NOMO-1 treated with dmso at 0.1 percent for 144 hours (cell line): ENCODE results near the gene CSTPP1.
"Not testable (repeated sequence)": the region's sequence is repeated elsewhere in the genome, so short reads cannot be mapped to it uniquely, and the experiment has no call there.

Source experiments
- DNase-seq: peaks from one replicate; lab custom pipeline; 2025; ENCODE audit not compliant: unreplicated experiment; lab: John Stamatoyannopoulos, UW

The CSTPP1 gene

DNA sequence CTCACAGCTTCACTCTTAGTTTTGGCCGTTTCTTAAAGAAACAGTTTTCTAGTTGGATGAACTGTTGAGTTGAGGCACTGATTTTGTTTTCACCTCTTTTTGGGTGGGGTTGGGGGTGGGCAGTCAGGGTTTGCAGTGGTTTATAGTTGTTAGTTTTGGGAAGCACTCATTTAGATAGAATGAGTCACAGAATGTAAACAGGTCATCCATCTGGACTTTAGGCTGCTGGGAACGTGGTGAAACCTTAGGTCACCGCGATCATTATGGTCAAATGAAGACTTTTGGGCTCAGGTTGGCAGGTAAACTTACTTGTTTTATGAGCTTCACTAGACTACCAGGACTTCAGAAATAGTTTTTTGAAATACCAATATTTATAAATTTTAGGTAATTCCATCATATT is 48.4 kb downstream of the CSTPP1 start:
- DNase-seq, result no peak

DNA sequence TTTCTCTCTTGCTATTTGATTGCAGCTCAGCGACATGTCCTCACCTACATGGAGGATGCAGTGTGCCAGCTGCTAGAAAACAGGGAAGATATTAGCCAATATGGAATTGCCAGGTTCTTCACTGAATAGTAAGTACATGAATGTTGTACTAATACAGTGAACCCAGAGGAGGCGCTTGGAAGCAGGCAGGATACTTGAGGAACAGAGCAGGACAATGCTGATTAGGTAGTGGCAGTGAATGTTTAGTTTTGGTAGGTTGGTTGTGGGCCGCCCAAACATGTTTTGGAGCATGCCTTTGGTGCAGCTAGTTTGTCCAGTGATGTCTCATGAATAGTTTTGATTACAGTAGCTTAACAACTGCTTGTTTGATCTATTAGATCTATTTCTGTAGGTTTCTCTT is 50.6 kb downstream of the CSTPP1 start:
- DNase-seq, result no peak

DNA sequence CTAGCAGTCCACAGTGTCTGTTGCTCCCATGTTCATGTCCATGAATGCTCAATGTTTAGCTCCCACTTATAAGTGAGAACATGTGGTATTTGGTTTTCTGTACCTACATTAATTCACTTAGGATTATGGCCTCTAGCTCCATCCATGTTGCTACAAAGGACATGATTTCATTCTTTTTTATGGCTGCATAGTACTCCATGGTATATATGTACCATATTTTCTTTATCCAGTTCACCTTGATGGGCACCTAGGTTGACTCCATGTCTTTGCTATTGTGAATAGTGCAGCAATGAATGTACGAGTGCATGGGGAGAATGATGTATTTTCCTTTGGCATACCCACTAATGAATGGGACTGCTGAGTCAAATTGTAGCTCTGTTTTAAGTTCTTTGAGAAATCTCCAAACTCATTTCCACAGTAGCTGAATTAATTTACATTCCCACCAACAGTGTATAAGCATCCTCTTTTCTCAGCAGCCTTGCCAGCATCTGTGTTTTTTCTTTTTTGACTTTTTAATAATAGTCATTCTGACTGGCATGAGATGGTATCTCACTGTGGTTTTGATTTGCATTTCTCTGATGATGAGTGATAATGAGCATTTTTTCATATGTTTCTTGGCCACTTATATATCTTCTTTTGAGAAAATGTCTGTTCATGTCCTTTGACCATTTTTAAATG is 53.4 kb downstream of the CSTPP1 start:
- not testable (repeated sequence) for DNase-seq

DNA sequence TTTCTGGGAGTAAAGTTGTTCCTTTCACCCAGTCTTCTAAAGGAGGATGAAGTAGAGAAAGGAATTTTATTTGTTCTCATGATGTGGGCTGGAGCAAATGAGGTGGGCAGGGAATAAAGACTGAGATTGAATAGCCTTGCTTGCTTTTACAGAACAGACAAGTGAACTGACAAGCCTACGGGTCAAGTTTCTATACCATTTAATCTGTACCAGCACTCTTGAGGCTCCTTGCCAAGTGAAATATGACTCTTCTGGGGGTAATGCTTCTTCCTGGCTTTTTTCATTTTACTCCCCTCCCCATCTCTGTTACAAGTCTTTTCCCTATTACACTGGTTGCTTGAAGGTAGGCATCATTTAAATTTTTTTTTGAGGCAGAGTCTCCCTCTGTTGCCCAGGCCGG is 54.8 kb downstream of the CSTPP1 start:
- DNase-seq, result no peak

DNA sequence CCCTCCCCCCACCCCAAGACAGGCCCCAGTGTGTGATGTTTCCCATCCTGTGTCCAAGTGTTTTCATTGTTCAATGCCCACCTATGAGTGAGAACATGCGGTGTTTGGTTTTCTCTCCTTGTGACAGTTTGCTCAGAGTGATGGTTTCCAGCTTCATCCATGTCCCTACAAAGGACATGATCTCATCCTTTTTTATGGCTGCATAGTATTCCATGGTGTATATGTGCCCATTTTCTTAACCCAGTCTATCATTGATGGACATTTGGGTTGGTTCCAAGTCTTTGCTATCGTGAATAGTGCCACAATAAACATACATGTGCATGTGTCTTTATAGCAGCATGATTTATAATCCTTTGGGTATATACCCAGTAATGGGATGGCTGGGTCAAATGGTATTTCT is 55.8 kb downstream of the CSTPP1 start:
- DNase-seq, result not testable (repeated sequence)

DNA sequence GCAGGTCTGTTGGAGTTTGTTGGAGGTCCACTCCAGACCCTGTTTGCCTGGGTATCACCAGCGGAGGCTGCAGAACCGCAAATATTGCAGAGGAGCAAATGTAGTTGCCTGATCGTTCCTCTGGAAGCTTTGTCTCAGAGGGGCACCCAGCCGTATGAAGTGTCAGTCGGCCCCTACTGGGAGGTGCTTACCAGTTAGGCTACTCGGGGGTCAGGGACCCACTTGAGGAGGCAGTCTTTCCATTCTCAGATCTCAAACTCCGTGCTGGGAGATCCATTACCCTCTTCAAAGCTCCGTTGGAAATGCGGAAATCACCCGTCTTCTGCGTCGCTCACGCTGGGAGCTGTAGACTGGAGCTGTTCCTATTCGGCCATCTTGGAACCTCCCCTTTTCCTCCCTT is 61.2 kb downstream of the CSTPP1 start:
- DNase-seq, result not testable (repeated sequence)

DNA sequence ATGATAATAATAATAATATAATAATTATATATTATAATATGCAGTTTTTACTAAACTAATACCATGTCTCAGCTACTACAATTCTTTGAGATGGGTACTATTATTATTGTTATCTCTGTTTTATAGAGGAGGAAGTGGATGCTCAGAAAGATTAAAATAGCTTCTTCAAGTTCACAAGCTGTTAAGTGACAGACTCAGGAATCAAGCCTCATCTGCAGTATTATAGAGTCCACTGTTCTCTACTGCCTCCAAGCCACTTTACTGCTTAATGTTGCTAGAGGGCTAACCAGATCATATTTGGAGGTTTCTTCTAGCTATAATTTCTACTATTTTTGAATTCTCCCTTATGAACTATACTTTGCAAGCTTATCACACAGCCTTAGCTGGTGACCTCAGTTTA is 62.7 kb downstream of the CSTPP1 start:
- no peak for DNase-seq

DNA sequence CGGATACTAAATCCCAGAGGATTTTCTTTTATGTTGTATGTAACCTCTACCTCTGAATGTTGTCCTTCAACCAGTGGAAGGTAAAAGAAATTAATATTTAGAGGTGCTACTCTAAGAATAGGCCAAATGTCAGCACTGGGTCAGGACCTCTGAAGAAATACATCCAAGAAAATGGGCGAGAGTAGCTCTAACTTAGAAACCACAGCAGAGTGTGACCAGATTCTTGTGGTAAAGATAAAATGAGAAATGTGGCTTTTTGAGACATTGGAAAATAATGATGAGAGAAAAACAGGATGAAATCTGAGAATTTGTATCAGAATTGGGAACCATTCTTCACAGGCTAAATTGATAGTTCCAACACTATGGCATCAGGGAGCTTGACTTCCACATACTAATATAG is 63.5 kb downstream of the CSTPP1 start:
- no peak for DNase-seq

DNA sequence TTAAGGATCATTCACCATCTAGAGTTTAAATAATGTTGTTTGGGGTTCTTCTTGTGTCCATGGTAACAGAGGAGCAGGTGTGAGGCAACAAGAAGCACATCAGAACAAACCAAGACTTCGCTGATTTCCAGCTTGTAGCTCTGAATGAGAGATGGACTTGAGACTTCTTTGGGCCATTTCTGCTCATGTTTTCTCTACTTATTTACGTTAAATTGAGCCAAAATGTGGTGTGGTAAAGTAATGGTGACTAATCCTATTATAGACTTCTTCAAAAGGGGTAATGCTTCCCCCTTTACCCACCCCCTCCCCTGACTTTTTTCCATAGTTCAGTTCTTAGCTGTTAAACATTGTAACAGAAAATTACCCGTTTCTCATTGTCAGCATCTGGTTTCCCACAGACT is 65.2 kb downstream of the CSTPP1 start:
- peak; percentile 7 for DNase-seq

DNA sequence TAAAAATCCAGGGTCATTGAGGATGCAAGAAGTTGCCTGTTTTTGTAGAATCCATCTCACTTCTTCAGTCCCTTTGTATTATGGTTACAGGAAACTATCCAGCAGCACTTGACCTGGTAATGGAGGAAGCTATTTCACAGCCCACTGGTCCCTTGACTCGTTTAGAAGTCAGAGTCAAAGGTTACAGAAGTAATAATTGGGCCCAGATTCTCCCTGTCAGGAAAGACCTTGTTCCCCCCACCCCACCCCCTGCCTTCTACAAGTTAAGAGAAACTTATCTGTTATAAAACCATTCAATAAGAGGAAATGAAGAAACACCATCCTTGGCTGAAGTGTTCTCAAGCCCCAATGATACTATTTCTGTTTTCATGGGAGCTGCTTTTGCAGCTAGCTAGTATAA is 65.8 kb downstream of the CSTPP1 start:
- no peak for DNase-seq

DNA sequence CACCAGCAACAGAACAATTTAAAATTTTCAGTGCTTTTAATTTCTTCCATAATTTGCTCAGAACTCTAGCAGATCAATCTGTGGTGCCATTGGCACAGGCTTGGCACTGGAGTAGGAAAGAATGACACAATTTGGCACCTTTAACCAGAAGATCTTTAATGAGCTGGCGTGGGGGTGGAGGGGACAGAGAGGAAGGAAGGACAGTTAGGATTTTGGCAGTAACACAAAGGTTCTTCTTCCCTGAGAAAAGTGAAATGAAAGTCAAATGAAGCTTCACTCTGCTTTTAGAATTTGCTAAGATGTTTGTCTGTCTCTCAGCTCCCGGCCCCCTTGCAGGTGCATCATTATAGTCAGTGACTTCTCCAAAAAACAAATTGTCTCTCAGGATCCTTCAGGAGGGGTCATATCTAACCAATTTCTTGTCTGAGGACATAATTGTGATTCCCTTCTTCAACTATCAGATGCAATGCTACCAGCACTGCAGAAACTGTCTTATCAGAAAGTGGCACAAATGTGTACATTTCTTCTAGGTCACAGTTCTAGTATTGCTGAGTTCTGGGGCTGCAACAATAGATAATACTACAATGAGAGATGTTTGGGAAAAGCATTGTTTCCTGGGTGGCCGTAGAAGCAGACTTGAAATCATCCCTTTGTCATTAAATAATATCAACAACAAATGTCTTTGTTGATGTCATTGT is 66.8 kb downstream of the CSTPP1 start:
- DNase-seq, result peak; percentile 33

DNA sequence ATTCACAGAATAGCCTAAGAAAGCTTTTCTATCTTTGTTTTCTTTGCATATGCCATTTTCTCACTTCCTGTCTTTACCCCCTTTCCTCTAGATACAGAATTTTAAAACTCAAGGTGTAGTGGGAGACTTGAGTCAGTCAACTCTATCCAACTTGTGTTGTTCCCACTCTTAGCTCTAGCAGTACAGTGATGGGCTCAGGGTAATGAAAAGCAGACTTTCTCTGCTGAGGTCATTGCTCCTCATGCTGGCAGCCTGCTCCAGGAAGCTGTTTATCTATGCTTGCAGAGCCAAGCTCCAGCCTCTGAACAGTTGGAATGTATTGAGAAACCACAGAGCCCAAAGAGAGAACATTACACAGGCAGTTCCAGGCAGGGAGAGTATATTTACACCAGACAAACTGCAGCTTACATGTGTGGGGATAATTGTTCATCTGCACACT is 68.1 kb downstream of the CSTPP1 start:
- DNase-seq, result peak; percentile 22

DNA sequence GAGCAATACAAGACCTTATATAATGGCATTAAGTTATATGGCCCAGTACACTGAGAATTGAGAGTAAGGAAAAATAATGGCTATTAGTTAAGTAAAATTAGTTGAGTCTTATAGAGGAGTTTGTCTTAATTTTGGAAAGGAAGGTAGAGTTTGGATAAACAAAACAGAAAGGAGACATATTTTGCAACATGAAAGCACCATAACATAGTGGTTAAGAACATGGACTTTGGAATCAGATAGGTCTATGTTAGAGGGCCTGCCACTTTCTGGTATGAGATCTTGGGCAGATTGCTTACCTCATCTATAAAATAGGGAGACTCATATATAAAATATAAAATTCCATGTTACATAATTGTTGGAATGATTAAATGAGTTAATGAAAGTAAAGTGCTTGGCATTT is 68.9 kb downstream of the CSTPP1 start:
- DNase-seq, result no peak

DNA sequence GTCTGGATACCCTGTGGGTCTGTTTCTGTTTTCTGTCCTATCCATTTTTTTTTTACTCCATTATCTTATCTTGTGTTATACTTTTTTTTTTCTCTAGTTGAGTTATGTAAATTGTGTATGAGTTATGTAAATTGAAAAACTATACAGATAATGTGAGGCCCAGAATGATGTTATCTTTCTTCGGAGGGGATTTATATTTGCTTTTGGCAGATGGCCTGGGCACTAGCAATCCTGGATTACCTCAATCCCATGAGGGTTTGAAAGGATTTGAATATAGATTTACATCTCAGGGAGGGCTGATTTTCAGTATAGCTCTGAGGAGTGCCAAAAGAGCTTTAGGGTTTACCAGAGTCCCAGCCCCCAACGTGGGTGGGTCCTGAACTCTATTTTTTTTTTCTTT is 71.0 kb downstream of the CSTPP1 start:
- no peak for DNase-seq

DNA sequence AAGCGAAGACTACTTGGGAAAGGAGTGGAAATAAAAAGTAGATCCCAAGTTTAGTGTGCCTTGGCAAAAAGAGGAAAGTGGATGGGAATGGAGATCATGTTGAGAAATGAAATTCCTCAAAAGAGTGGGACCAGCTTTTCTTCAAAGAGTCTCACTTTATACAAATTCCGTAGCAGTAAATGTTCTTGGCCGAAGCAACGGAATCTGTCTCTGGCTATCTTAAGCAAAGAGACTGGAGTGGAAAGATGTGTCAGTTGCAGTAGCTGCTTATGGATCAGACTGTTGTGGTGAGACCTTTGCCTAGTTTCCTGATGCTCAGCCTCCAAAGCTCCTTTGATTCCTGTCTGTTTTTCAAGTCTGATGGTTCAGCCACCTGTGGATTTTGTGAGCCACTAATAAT is 73.6 kb downstream of the CSTPP1 start:
- DNase-seq, result no peak

DNA sequence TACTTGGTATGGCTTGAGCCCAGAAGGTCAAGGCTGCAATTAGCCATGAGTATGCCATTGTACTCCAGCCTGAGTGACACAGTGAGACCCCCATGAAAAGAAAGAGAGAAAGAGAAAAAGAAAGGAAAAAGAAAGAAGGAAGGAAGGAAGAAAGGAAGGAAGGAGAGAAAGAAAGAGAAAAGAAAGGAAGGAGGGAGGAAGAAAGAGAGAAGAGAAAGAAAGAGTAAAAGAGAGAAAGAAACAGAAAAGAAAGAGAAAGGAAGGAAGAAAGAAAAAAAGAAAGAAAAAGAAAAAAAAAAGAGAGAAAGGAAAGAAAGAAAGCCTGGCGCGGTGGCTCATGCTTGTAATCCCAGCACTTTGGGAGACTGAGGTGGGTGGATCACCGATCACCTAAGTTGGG is 77.5 kb downstream of the CSTPP1 start:
- DNase-seq, result no peak

DNA sequence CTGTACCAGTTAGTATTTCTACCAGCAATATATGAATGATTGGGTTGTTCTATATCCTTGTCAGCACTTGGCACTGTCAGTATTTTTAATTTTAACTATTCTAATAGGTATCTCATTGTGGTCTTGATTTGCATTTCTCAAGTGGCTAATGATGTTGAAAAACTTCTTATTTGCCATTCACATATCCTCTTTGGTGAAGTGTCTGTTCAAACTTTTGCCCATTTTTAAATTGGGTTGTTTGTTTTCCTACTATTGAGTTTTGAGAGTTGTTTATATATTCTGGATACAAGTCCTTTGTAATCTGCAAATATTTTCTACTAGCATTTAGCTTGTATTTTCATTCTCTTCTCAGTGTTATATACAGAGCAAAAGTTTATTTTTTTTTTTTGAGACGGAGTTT is 82.1 kb downstream of the CSTPP1 start:
- no peak for DNase-seq

DNA sequence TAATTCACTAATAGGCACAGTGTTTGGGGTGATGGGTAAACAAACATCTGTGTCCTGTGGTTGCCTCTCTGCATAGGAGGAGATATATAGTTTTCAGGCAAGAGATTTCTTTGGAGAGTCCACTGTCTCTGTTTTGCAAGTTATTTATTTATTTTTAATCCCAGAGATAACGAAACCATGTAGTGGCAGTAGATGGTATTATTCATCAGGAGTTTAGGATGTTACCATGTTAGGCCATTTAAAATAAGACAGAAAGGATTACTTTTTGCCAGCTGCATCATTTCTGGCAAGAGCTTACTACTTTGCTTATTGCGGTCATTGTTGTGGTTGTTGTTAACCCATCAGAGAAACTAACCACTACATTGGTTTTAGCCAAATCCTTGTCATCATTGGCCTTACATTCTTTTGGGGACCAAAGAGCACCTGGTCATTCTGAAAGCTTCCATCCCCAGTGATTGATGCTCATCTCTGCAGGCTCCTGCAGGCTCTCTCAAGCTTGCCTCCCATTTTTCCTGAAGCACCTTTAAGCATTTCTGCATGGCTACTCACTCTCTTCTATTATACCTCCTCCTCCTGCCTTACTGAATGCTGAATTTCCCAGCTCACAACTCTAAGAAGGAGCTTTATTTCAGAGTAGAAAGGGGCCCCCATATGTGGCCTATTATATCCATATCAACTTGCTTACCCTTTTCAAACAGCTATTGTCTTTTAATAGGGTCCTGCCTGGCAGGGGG is 84.4 kb downstream of the CSTPP1 start:
- DNase-seq, result no peak

DNA sequence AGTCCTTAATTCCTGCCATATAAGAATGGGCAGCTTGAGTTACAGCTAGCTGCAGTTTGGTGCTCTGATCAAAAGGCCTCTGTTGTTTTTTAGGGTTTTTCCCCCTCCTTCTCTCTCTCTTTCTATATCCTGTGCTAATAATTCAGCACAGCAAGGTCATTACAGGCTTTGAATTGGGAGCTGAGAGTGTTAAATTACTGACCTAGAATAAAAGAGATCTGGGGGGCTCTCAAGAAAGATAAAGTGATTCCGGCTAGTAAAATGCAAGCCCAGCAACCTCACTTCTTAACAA is 84.9 kb downstream of the CSTPP1 start:
- DNase-seq, result no peak

DNA sequence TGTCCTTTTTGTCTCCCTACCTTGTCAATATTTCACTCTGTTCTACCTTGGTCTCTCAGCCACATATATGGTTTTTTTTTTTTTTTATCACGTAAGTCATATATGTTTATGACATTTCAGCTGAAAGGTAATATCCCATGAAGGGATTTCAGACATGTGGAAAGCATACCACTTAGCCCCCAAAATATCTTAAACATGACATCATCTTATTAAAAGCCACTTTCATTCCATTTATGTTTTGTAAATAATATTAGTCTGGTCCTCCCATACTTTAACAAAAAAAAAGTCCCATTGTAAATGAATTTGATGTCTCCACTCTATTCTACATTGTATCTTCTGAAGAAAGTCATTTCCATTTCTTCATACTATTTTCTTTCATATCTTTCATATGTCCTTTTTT is 85.4 kb downstream of the CSTPP1 start:
- DNase-seq, result no peak

DNA sequence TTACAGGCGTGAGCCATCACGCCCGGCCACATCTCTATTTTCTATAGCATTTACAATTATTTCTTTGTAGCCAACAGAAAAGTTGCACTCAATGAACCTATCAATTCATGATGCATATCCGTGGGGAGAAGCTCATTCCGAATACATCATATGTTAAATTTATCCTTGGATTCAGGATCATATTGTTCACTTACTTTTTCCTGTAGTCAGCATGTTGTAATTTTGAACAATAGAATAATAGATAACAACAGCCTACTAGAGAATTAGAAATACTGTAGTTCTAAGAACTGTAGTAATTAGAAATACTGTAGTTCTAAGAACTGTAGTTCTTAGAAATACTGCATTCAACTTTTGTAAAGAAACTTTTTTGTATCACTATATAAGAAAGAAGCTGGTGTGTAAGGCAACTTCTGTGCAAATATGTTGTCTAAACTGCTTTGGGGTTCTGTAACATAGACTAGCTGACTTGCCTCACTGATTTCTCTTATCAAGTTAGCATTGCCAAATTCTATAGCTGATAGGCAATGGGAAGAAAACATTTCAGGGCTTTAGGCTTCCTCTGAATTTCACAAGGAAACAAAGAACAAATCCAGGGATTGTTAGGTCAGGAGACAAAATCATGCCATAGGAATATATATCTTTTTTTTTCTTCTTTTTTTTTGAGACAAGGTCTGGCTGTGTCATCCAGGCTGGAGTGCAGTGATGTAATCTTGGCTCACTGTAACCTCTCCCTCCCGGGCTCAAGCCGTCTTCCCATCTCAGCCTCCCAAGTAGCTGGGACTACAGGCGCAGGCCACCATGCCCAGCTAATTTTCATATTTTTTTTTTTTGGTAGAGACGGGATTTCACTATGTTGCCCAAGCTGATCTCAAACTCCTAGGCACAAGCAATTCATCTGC is 91.9 kb downstream of the CSTPP1 start:
- DNase-seq, result no peak
